LNCaP clone FGC (cell line): ENCODE measurements around the gene SF3B4.
"Not testable (repeated sequence)": the region's sequence is repeated elsewhere in the genome, so short reads cannot be mapped to it uniquely, and the experiment has no call there.

Experiments used
- DNase-seq: peaks from one replicate; pipeline ENCODE4 v3.0.0-alpha.2; 2011; ENCODE audit warnings: low read depth
- H3K4me3 ChIP-seq: 2 replicates; pipeline ENCODE4 v1.5.1; 2011; ENCODE audit warnings: mild to moderate bottlenecking, low read depth, low read length, control low read depth
- TF ChIP-seq, protein P1 (sequence below): IDR thresholded peaks from 2 replicates; pipeline ENCODE4 v1.5.1; 2012; ENCODE audit warnings: mild to moderate bottlenecking; ENCODE audit not compliant: control insufficient read depth, insufficient read depth; ENCODE audit errors: extremely low read depth

The SF3B4 gene

DNA sequence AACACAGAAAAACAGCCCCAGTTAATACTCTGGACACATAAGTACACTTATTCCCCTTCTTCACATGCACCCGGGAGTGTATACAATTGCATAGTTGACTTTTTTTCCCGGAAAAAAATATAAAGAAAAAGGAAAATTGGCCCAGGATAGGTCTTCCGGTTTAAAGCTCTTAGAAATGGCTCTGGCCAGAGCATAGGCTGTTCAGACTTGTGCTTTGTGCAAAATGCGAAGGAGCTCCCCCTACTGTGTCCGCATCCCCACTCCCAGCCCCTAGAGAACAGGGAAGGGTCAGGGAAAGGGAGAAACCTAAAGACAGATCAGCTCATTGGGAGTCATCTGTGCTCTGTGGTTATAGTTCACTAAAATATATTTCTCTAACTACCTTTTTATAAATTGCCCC, 14.6 kb upstream of the SF3B4 start:
- TF ChIP-seq, protein P1, sequence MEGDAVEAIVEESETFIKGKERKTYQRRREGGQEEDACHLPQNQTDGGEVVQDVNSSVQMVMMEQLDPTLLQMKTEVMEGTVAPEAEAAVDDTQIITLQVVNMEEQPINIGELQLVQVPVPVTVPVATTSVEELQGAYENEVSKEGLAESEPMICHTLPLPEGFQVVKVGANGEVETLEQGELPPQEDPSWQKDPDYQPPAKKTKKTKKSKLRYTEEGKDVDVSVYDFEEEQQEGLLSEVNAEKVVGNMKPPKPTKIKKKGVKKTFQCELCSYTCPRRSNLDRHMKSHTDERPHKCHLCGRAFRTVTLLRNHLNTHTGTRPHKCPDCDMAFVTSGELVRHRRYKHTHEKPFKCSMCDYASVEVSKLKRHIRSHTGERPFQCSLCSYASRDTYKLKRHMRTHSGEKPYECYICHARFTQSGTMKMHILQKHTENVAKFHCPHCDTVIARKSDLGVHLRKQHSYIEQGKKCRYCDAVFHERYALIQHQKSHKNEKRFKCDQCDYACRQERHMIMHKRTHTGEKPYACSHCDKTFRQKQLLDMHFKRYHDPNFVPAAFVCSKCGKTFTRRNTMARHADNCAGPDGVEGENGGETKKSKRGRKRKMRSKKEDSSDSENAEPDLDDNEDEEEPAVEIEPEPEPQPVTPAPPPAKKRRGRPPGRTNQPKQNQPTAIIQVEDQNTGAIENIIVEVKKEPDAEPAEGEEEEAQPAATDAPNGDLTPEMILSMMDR: no peak
- no peak for DNase-seq
- H3K4me3 ChIP-seq: no peak overlapping the region

DNA sequence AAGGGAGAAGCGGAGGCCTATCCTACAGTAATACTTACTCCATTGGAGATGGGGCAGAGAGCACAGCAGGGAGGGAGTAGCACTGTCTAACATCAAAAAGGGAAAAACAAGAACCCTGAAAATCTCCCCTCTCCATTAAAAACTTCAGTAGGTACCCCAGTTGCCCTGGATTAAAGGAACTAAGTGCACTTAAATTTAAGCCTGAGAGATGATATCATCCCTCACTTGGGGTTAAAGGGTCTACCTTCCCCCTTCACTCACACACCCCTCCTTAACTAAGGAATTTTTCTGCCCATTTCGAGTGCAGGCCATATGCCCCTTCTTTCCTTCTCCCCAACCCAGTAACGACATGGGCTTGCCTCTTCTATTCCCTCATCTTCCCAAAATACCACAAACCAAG, 12.8 kb upstream of the SF3B4 start:
- no peak for DNase-seq
- no peak overlapping the region for H3K4me3 ChIP-seq
- TF ChIP-seq, protein P1: no peak

DNA sequence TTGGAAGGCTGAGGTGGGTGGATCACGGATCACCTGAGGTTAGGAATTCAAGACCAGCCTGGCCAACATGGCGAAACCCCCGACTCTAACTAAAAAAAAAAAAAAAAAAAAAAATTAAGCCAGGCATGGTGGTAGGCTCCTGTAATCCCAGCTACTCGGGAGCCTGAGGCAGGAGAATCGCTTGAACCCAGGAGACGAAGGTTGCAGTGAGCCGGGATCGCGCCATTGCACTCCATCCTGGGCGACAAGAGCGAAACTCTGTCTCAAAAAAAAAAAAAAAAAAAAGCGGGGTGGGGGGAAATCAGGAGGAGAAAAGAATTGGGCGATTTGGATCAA, 11.0 kb upstream of the SF3B4 start:
- not testable (repeated sequence) for H3K4me3 ChIP-seq, DNase-seq

DNA sequence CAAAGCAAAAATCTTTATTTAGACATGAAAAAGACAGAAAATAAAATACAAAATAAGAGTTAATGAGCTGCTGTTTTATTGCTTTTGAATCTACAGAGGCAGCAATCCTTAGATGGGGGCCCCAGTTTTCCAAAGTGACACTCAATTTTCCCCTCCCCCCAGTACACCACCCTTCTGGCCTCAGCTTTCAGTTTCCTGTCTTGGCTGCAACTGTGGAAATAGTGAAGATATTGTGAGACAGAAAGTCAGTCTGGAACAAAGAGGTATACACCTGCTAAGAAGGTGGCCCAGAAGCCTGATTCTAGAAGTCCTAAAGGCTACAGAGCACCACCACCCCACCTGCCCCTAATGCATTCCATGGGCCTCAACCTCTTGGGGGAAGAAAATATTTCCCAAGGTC, 10.2 kb upstream of the SF3B4 start:
- no peak for DNase-seq
- H3K4me3 ChIP-seq: no peak overlapping the region
- TF ChIP-seq, protein P1: no peak

DNA sequence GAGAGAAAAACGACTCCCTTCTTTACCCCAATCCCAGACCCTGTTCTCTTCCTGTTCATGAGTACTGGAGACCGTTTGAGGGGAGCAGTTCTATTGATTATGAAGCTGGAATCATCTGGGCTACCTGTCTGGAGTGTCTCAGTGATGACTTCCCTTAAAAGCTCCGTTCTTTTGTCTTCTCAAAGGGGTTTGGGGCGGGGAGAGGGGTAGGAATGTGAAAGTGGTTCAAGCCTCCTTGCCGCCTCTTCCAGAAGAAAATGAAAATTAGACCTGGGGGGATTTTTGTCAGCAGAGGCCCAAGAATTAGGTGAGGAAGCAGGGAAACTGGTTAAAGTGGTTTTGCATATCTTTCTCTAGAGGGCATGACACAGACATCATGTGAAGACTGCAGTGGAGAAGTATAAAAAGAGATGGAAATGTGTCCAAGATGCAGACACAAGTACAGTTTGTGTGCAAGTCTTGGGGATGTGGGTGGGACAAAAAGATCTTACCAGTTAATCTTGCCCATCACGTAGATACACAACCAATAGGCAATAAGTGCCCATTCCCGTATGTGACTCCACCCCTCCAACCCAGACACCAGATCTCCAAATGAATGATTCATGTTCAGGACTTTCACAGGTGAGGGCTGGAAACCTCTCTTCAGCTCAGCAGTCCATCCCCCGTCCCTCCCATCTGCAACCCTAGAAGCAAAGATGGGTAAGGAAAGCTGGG, 9.5 kb upstream of the SF3B4 start:
- TF ChIP-seq, protein P1: no peak
- DNase-seq: peak; percentile 45
- peak overlapping the region; percentile 38 for H3K4me3 ChIP-seq

DNA sequence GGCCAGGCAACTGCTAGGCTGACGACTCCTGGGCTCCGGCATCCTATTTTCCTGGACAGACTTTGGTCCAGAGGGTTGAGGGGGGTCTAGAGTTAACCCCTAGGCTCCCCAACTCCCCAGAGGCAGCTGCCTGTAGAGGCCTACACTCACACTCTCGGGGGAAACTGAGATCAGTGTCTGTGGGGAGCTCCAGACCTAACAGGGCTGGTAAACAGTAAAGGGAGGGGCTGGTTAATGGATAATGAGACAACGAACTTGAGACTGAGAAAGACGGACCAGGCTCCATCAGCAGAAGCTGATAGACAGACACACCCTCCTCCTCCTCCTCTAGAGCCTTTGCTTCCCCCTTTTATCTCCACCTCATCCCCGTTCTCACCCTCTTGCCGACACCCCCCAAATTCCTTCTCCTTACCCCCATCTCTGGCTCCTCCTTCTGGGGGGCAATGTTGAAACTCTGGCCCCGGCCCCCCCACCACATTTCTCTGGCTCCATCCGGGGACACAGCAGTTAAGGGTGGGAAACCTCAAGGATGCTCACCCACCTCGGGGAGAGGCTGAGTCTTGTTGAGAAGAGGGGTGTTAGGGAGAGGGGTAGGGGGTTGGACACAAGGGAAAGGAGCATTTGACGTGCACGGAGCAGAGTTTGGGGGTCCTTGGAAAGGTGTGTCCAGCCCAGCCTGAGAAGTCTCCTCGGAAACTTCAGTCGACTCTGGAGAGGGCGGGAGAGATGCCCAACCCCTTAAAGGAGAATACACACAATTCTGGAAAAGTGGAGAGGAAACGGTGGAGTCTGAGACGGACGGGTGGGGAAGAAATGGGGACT, 8.8 kb upstream of the SF3B4 start, which contains the start of gene MTMR11:
MTMR11 (minus strand) TSS at position 710 of the 822 bp plus-strand sequence; CDS start at position 478, 232 bp downstream.
- TF ChIP-seq, protein P1: no peak
- peak within 1 kb of the TSS; percentile 38 for H3K4me3 ChIP-seq
- no peak for DNase-seq

DNA sequence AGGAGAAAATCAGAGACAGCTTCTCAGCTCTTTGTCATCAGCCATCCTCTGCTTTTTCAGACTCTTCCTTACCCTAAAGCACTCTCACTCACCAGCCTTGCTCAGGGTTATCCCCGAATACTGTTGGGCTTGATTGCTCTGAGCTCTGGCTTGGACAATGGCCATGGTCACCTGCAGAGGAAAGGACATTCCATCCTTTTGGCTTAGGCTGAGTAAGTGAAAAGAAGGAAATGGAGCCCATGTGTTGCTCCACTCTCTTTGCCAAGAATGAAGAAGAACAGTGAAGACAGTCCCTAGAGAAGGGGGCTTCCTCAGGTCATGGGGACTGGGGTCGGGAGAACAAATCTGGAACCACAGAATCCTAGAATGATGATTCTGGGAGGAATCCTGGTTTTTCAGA, 6.8 kb upstream of the SF3B4 start:
- DNase-seq: no peak
- no peak overlapping the region for H3K4me3 ChIP-seq
- TF ChIP-seq, protein P1: no peak
